ENCODE measurements around the gene PTMA. TPM values are rescaled to one million over a fixed set of nuclear protein-coding genes. Genes with fewer than 3 reads are reported as not detected.

The PTMA gene
- 1,774 and 1,790 TPM in 2 replicates for total RNA-seq

GRCh38 chr2:231707927-231708772 lies at the start of gene PTMA:
Gene PTMA (plus strand): TSS chr2:231708525. CDS start chr2:231708707, 182 bp downstream.
- intact Hi-C loops (cut with micrococcal nuclease): loop anchor here (1.0 to 10.0 kb wide), 8 partner anchors 73 to 1559 kb away; partner anchors contain the start of genes ATG16L1, GIGYF2, PDE6D and PSMD1

- intact Hi-C loops (cut with micrococcal nuclease): loop anchor here (5.0 kb wide), 1 partner anchor 1037 kb away; the partner anchor contains the start of gene GIGYF2
These were observed 48.3 kb upstream of the PTMA start for GRCh38 chr2:231660073-231660472.

- intact Hi-C loops (cut with micrococcal nuclease): loop anchor here (5.0 kb wide), 1 partner anchor 1036 kb away; the partner anchor contains the start of gene GIGYF2
These were observed 47.5 kb upstream of the PTMA start for GRCh38 chr2:231660860-231661259.

GRCh38 chr2:231661422-231662027 lies 46.8 kb upstream of the PTMA start:
- intact Hi-C loops (cut with micrococcal nuclease): loop anchor here (1.0 to 5.0 kb wide), 10 partner anchors 16 to 1036 kb away; partner anchors contain the start of genes GIGYF2, NCL and PDE6D

GRCh38 chr2:231662028-231662810 lies 46.1 kb upstream of the PTMA start:
- intact Hi-C loops (cut with micrococcal nuclease): loop anchor here (1.0 to 5.0 kb wide), 10 partner anchors 15 to 1035 kb away; partner anchors contain the start of genes GIGYF2, NCL and PDE6D

GRCh38 chr2:231662811-231663457 lies 45.4 kb upstream of the PTMA start:
- intact Hi-C loops (cut with micrococcal nuclease): loop anchor here (1.0 to 5.0 kb wide), 10 partner anchors 14 to 1034 kb away; partner anchors contain the start of genes GIGYF2, NCL and PDE6D

- intact Hi-C loops (cut with micrococcal nuclease): loop anchor here (2.0 to 5.0 kb wide), 3 partner anchors 59 to 1034 kb away; partner anchors contain the start of genes GIGYF2 and NCL
These were observed 44.7 kb upstream of the PTMA start for GRCh38 chr2:231663458-231664212.

- intact Hi-C loops (cut with micrococcal nuclease): loop anchor here (5.0 kb wide), 1 partner anchor 1033 kb away; the partner anchor contains the start of gene GIGYF2
These were observed 43.6 kb upstream of the PTMA start for GRCh38 chr2:231664727-231665126.

GRCh38 chr2:231665245-231666170 lies 42.8 kb upstream of the PTMA start:
- intact Hi-C loops (cut with micrococcal nuclease): no loop called here

- intact Hi-C loops (cut with micrococcal nuclease): no loop called here
These were observed 41.9 kb upstream of the PTMA start for GRCh38 chr2:231666171-231667095.

GRCh38 chr2:231667096-231667427 lies 41.3 kb upstream of the PTMA start:
- intact Hi-C loops (cut with micrococcal nuclease): no loop called here

- intact Hi-C loops (cut with micrococcal nuclease): no loop called here
These were observed 40.8 kb upstream of the PTMA start for GRCh38 chr2:231667496-231667895.

- intact Hi-C loops (cut with micrococcal nuclease): no loop called here
These were observed 39.3 kb upstream of the PTMA start for GRCh38 chr2:231668981-231669380.

- intact Hi-C loops (cut with micrococcal nuclease): no loop called here
These were observed 36.9 kb upstream of the PTMA start for GRCh38 chr2:231671270-231672050.

- intact Hi-C loops (cut with micrococcal nuclease): no loop called here
These were observed 35.5 kb upstream of the PTMA start for GRCh38 chr2:231672617-231673347.

GRCh38 chr2:231673348-231673770 lies 35.0 kb upstream of the PTMA start:
- intact Hi-C loops (cut with micrococcal nuclease): no loop called here

Data from T-helper 1 cell treated with Interleukin-12 subunit alpha and Interleukin-12 subunit beta and Interleukin-4 antibody, amounts not matched to agents 30 ng/mL and 1 ng/mL, for 36 hours (primary cell).